A549 (cell line): ENCODE results near the gene SLC24A4.

Experiments
- CBX8 ChIP-seq: fragments of 200-600 bp; sonication (generic); IDR thresholded peaks from 2 replicates; pipeline ENCODE4 v1.6.1; 2016
- CHD4 ChIP-seq: fragments of 200-600 bp; sonication (generic); IDR thresholded peaks from 2 replicates; pipeline ENCODE4 v1.6.1; 2016; ENCODE audit warnings: antibody characterized with exemption, mild to moderate bottlenecking, borderline replicate concordance
- KDM5A ChIP-seq: fragments of 200-600 bp; sonication (generic); IDR thresholded peaks from 2 replicates; pipeline ENCODE4 v1.6.1; 2016; ENCODE audit warnings: antibody characterized with exemption, mild to moderate bottlenecking
- NPAS2 ChIP-seq: fragments of 250-450 bp; sonication (Bioruptor Pico); IDR thresholded peaks from 2 replicates; pipeline ENCODE4 v1.8.0; 2022; ENCODE audit warnings: mild to moderate bottlenecking, moderate library complexity, borderline replicate concordance
- NR3C1 ChIP-seq: fragments of >200 bp; sonication (Bioruptor Twin); formaldehyde crosslinking; IDR thresholded peaks from 3 replicates; pipeline ENCODE4 v1.6.1; 2017
- POLR2A ChIP-seq: IDR thresholded peaks from 2 replicates; pipeline ENCODE4 v1.6.1; 2012; ENCODE audit warnings: mild to moderate bottlenecking, low read length
- RAD21 ChIP-seq, 2 experiments: fragments of >200 bp in 1 of 2; sonication (Bioruptor Twin) in 1 of 2; formaldehyde crosslinking in 1 of 2; IDR thresholded peaks in 1 of 2; conservative IDR thresholded peaks in 1 of 2; 2 replicates in 1 of 2; 3 replicates in 1 of 2; pipeline ENCODE4 v1.6.1; 2012 to 2018; ENCODE audit warnings: inconsistent platforms in 1 of 2
- RARB ChIP-seq: fragments of 250-450 bp; sonication (Bioruptor Pico); IDR thresholded peaks from 2 replicates; pipeline ENCODE4 v1.8.0; 2021; ENCODE audit warnings: mild to moderate bottlenecking, moderate library complexity
- RCOR1 ChIP-seq: fragments of 150-350 bp; IDR thresholded peaks from 2 replicates; pipeline ENCODE4 v1.6.1; 2014; ENCODE audit warnings: antibody characterized with exemption, low read length, low read depth
- USF2 ChIP-seq: fragments of 450-650 bp; IDR thresholded peaks from 2 replicates; pipeline ENCODE4 v1.6.1; 2014; ENCODE audit warnings: antibody characterized with exemption
- TF ChIP-seq, protein P1 (sequence below): IDR thresholded peaks from 2 replicates; pipeline ENCODE4 v1.6.1; 2012
- TF ChIP-seq, protein P2 (sequence below): fragments of >200 bp; sonication (Bioruptor Twin); formaldehyde crosslinking; IDR thresholded peaks from 3 replicates; pipeline ENCODE4 v1.5.1; 2016
- TF ChIP-seq, protein P3 (sequence below): fragments of 200-600 bp; sonication (generic); IDR thresholded peaks from 2 replicates; pipeline ENCODE4 v1.6.1; 2016; ENCODE audit warnings: antibody characterized with exemption, mild to moderate bottlenecking, moderate library complexity
- TF ChIP-seq, protein P4 (sequence below): fragments of 150-350 bp; IDR thresholded peaks from 2 replicates; pipeline ENCODE4 v1.6.1; 2014; ENCODE audit warnings: low read depth, mild to moderate bottlenecking, low read length

GRCh38 chr14:92441751-92442504 is 119.0 kb downstream of the SLC24A4 start:
- TF ChIP-seq, protein P1, sequence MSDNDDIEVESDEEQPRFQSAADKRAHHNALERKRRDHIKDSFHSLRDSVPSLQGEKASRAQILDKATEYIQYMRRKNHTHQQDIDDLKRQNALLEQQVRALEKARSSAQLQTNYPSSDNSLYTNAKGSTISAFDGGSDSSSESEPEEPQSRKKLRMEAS = no peak
- TF ChIP-seq POLR2A (no peak), CHD4 (no peak), NR3C1 (no peak), RARB (CRISPR knock-in tag) (no peak), RCOR1 (no peak), CBX8 (no peak), USF2 (no peak), KDM5A (no peak), RAD21 (conservative IDR thresholded peaks at IDR 0.05 in 1 of 2, IDR thresholded peaks at IDR 0.05 in 1 of 2) (no peak), NPAS2 (CRISPR knock-in tag) (no peak)
- TF ChIP-seq, protein P2, sequence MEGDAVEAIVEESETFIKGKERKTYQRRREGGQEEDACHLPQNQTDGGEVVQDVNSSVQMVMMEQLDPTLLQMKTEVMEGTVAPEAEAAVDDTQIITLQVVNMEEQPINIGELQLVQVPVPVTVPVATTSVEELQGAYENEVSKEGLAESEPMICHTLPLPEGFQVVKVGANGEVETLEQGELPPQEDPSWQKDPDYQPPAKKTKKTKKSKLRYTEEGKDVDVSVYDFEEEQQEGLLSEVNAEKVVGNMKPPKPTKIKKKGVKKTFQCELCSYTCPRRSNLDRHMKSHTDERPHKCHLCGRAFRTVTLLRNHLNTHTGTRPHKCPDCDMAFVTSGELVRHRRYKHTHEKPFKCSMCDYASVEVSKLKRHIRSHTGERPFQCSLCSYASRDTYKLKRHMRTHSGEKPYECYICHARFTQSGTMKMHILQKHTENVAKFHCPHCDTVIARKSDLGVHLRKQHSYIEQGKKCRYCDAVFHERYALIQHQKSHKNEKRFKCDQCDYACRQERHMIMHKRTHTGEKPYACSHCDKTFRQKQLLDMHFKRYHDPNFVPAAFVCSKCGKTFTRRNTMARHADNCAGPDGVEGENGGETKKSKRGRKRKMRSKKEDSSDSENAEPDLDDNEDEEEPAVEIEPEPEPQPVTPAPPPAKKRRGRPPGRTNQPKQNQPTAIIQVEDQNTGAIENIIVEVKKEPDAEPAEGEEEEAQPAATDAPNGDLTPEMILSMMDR = no peak
- TF ChIP-seq, protein P3, sequence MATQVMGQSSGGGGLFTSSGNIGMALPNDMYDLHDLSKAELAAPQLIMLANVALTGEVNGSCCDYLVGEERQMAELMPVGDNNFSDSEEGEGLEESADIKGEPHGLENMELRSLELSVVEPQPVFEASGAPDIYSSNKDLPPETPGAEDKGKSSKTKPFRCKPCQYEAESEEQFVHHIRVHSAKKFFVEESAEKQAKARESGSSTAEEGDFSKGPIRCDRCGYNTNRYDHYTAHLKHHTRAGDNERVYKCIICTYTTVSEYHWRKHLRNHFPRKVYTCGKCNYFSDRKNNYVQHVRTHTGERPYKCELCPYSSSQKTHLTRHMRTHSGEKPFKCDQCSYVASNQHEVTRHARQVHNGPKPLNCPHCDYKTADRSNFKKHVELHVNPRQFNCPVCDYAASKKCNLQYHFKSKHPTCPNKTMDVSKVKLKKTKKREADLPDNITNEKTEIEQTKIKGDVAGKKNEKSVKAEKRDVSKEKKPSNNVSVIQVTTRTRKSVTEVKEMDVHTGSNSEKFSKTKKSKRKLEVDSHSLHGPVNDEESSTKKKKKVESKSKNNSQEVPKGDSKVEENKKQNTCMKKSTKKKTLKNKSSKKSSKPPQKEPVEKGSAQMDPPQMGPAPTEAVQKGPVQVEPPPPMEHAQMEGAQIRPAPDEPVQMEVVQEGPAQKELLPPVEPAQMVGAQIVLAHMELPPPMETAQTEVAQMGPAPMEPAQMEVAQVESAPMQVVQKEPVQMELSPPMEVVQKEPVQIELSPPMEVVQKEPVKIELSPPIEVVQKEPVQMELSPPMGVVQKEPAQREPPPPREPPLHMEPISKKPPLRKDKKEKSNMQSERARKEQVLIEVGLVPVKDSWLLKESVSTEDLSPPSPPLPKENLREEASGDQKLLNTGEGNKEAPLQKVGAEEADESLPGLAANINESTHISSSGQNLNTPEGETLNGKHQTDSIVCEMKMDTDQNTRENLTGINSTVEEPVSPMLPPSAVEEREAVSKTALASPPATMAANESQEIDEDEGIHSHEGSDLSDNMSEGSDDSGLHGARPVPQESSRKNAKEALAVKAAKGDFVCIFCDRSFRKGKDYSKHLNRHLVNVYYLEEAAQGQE = no peak
- TF ChIP-seq, protein P4, sequence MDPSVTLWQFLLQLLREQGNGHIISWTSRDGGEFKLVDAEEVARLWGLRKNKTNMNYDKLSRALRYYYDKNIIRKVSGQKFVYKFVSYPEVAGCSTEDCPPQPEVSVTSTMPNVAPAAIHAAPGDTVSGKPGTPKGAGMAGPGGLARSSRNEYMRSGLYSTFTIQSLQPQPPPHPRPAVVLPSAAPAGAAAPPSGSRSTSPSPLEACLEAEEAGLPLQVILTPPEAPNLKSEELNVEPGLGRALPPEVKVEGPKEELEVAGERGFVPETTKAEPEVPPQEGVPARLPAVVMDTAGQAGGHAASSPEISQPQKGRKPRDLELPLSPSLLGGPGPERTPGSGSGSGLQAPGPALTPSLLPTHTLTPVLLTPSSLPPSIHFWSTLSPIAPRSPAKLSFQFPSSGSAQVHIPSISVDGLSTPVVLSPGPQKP = no peak
